HepG2 (cell line): ENCODE measurements around the gene KRABD2.

Experiments used
- ATF1 ChIP-seq: IDR thresholded peaks from 2 replicates; pipeline ENCODE4 v1.6.1; 2016; ENCODE audit warnings: mild to moderate bottlenecking, control low read depth
- CREM ChIP-seq, 2 experiments: sonication (generic) in 1 of 2; formaldehyde crosslinking in 1 of 2; IDR thresholded peaks; 2 replicates each; pipeline versions ENCODE4 v1.4.0 to v1.6.1; 2016 to 2020; ENCODE audit warnings: antibody characterized with exemption in 1 of 2, mild to moderate bottlenecking in 1 of 2, missing genetic modification reagents in 1 of 2
- HOXA5 ChIP-seq: sonication (generic); formaldehyde crosslinking; IDR thresholded peaks from 2 replicates; pipeline ENCODE4 v1.4.0; 2020; ENCODE audit warnings: missing genetic modification reagents
- HOXA9 ChIP-seq: sonication (generic); formaldehyde crosslinking; IDR thresholded peaks from 2 replicates; pipeline ENCODE4 v1.8.1; 2022; ENCODE audit warnings: missing genetic modification reagents, mild to moderate bottlenecking, moderate library complexity, borderline replicate concordance
- KAT7 ChIP-seq: IDR thresholded peaks from 2 replicates; pipeline ENCODE4 v1.6.1; 2018; ENCODE audit warnings: borderline replicate concordance, missing compliant biosample characterization
- KLF6 ChIP-seq: IDR thresholded peaks from 2 replicates; pipeline ENCODE4 v1.8.0; 2016; ENCODE audit warnings: missing biosample characterization, missing genetic modification reagents
- NBN ChIP-seq: fragments of 450-650 bp; conservative IDR thresholded peaks from 2 replicates; pipeline ENCODE4 v1.6.1; 2017
- PHF5A ChIP-seq: IDR thresholded peaks from one replicate; pipeline ENCODE4 v1.6.1; 2018; ENCODE audit warnings: low read depth, missing genetic modification reagents; ENCODE audit not compliant: unreplicated experiment
- RORA ChIP-seq: sonication (generic); formaldehyde crosslinking; IDR thresholded peaks from 2 replicates; pipeline ENCODE4 v1.5.0; 2020; ENCODE audit warnings: mild to moderate bottlenecking, missing genetic modification reagents, moderate library complexity
- SAP130 ChIP-seq: IDR thresholded peaks from 2 replicates; pipeline ENCODE4 v1.6.1; 2016; ENCODE audit warnings: low read depth
- SETDB1 ChIP-seq: sonication (generic); formaldehyde crosslinking; IDR thresholded peaks from 2 replicates; pipeline ENCODE4 v1.5.1; 2020; ENCODE audit warnings: missing genetic modification reagents, mild to moderate bottlenecking, borderline replicate concordance
- SNAI1 ChIP-seq: sonication (generic); formaldehyde crosslinking; IDR thresholded peaks from 2 replicates; pipeline ENCODE4 v1.5.0; 2020; ENCODE audit warnings: mild to moderate bottlenecking, missing genetic modification reagents, borderline replicate concordance
- SPEN ChIP-seq: sonication (generic); formaldehyde crosslinking; IDR thresholded peaks from 2 replicates; pipeline ENCODE4 v1.5.1; 2020; ENCODE audit warnings: low read depth, mild to moderate bottlenecking, missing genetic modification reagents
- TOPORS ChIP-seq: sonication (generic); formaldehyde crosslinking; IDR thresholded peaks from 2 replicates; pipeline ENCODE4 v1.8.0; 2023; ENCODE audit warnings: mild to moderate bottlenecking, missing genetic modification reagents
- TRIM24 ChIP-seq: sonication (generic); formaldehyde crosslinking; IDR thresholded peaks from 2 replicates; pipeline ENCODE4 v1.8.0; 2022; ENCODE audit warnings: mild to moderate bottlenecking, missing genetic modification reagents
- U2AF1 ChIP-seq: fragments of 200-400 bp; formaldehyde crosslinking; optimal IDR thresholded peaks from 2 replicates; pipeline ENCODE3; 2017; ENCODE audit warnings: mild to moderate bottlenecking, low read depth, low read length
- ZBTB42 ChIP-seq: sonication (generic); formaldehyde crosslinking; IDR thresholded peaks from 2 replicates; pipeline ENCODE4 v1.5.0; 2020; ENCODE audit warnings: mild to moderate bottlenecking, missing genetic modification reagents
- ZC3H4 ChIP-seq: sonication (generic); formaldehyde crosslinking; IDR thresholded peaks from 2 replicates; pipeline ENCODE4 v1.4.0; 2020; ENCODE audit warnings: missing genetic modification reagents, borderline replicate concordance
- ZNF225 ChIP-seq: sonication (generic); formaldehyde crosslinking; IDR thresholded peaks from 2 replicates; pipeline ENCODE4 v1.4.0; 2020; ENCODE audit warnings: mild to moderate bottlenecking, missing genetic modification reagents
- ZNF333 ChIP-seq: sonication (generic); formaldehyde crosslinking; IDR thresholded peaks from 2 replicates; pipeline ENCODE4 v1.4.0; 2020; ENCODE audit warnings: mild to moderate bottlenecking, missing genetic modification reagents, borderline replicate concordance
- ZNF343 ChIP-seq: sonication (generic); formaldehyde crosslinking; IDR thresholded peaks from 2 replicates; pipeline ENCODE4 v1.4.0; 2020; ENCODE audit warnings: mild to moderate bottlenecking, missing genetic modification reagents
- ZNF441 ChIP-seq: sonication (generic); formaldehyde crosslinking; IDR thresholded peaks from 2 replicates; pipeline ENCODE4 v1.7.0; 2021; ENCODE audit warnings: missing genetic modification reagents, borderline replicate concordance
- ZNF644 ChIP-seq: IDR thresholded peaks from 2 replicates; pipeline ENCODE4 v1.6.1; 2016; ENCODE audit warnings: low read depth
- ZNF768 ChIP-seq: sonication (generic); formaldehyde crosslinking; IDR thresholded peaks from 2 replicates; pipeline ENCODE4 v1.4.0; 2020; ENCODE audit warnings: missing genetic modification reagents
- TF ChIP-seq, protein P1 (sequence below): sonication (generic); formaldehyde crosslinking; IDR thresholded peaks from 2 replicates; pipeline ENCODE4 v1.9.0; 2022; ENCODE audit warnings: low read depth, missing genetic modification reagents
- TF ChIP-seq, protein P2 (sequence below): sonication (generic); formaldehyde crosslinking; IDR thresholded peaks from 2 replicates; pipeline ENCODE4 v1.5.0; 2020; ENCODE audit warnings: missing genetic modification reagents, mild to moderate bottlenecking, borderline replicate concordance
- TF ChIP-seq, protein P3 (sequence below): sonication (generic); formaldehyde crosslinking; IDR thresholded peaks from 2 replicates; pipeline ENCODE4 v1.5.1; 2020; ENCODE audit warnings: missing genetic modification reagents, mild to moderate bottlenecking, borderline replicate concordance

KRABD2 gene

DNA sequence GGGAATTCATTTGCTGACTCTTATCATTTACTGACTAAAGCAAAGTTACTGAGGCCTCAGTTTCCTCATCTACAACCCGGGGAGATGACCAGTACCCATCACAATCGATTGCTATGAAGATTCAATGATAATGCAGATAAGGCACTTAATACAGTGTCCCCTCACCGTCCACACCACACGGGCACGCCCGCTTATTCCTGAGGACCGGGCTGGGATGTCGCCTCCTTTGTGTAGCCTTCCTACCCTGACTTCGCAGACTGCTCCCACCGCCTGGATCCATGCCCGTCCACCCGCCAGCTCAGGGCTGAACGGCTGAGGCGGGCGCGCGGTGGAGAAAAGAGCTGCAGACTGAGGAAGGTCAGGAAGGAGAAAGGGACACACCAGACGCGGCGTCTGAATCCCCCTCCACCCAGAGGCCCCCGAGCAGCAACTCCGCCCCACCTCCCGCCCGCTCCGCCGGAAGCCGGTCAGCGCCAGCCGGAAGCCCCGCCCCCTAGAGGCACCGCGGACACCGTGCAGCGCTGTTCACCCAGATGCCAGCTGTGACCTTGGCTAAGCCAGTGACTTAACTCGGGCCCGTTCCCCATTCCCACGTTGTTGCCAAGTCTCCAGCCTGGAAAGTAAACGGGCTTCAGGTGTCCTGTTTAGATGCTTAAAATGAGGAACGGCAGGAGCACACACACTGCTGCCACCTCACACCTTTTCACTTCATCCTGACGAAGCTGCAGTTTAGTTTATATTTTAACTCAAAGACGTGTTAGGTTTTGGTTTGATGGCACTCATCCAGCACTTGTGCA is at the start of gene KRABD2 (continued):
- TF ChIP-seq ZNF441 (CRISPR knock-in tag) (no peak), ATF1 (CRISPR knock-in tag) (no peak), ZNF333 (no peak), HOXA9 (CRISPR knock-in tag) (peak; percentile 69; the same call in 1 of the 2 replicates), KLF6 (CRISPR knock-in tag) (peak; percentile 44; the same call in 1 of the 2 replicates), HOXA5 (CRISPR knock-in tag) (peak; percentile 83), SAP130 (peak; percentile 86), ZBTB42 (CRISPR knock-in tag) (no peak), U2AF1 (no peak), NBN (no peak), ZNF644 (CRISPR knock-in tag) (no peak), PHF5A (CRISPR knock-in tag) (peak; percentile 91), ZNF225 (CRISPR knock-in tag) (peak; percentile 64; the same call in 1 of the 2 replicates), ZNF343 (CRISPR knock-in tag) (no peak), SETDB1 (CRISPR knock-in tag) (no peak), SNAI1 (no peak; the same call in 1 of the 2 replicates), KAT7 (CRISPR knock-in tag) (peak; percentile 78), ZNF768 (CRISPR knock-in tag) (peak; percentile 77; the same call in 1 of the 2 replicates), CREM (IDR thresholded peaks at IDR 0.05) (no peak), CREM (CRISPR knock-in tag; IDR thresholded peaks at IDR 0.05) (no peak), ZC3H4 (CRISPR knock-in tag) (0 out of 2 replicates have a peak, but pooled peaks have one; percentile 81), TOPORS (CRISPR knock-in tag) (peak; percentile 49; the same call in 1 of the 2 replicates), RORA (CRISPR knock-in tag) (no peak), SPEN (CRISPR knock-in tag) (peak; percentile 84), TRIM24 (CRISPR knock-in tag) (no peak)
- TF ChIP-seq, protein P1, sequence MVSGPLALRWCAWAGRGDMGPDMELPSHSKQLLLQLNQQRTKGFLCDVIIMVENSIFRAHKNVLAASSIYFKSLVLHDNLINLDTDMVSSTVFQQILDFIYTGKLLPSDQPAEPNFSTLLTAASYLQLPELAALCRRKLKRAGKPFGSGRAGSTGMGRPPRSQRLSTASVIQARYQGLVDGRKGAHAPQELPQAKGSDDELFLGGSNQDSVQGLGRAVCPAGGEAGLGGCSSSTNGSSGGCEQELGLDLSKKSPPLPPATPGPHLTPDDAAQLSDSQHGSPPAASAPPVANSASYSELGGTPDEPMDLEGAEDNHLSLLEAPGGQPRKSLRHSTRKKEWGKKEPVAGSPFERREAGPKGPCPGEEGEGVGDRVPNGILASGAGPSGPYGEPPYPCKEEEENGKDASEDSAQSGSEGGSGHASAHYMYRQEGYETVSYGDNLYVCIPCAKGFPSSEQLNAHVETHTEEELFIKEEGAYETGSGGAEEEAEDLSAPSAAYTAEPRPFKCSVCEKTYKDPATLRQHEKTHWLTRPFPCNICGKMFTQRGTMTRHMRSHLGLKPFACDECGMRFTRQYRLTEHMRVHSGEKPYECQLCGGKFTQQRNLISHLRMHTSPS (CRISPR knock-in tag): peak; percentile 94
- TF ChIP-seq, protein P2, sequence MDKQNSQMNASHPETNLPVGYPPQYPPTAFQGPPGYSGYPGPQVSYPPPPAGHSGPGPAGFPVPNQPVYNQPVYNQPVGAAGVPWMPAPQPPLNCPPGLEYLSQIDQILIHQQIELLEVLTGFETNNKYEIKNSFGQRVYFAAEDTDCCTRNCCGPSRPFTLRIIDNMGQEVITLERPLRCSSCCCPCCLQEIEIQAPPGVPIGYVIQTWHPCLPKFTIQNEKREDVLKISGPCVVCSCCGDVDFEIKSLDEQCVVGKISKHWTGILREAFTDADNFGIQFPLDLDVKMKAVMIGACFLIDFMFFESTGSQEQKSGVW (CRISPR knock-in tag): no peak
- TF ChIP-seq, protein P3, sequence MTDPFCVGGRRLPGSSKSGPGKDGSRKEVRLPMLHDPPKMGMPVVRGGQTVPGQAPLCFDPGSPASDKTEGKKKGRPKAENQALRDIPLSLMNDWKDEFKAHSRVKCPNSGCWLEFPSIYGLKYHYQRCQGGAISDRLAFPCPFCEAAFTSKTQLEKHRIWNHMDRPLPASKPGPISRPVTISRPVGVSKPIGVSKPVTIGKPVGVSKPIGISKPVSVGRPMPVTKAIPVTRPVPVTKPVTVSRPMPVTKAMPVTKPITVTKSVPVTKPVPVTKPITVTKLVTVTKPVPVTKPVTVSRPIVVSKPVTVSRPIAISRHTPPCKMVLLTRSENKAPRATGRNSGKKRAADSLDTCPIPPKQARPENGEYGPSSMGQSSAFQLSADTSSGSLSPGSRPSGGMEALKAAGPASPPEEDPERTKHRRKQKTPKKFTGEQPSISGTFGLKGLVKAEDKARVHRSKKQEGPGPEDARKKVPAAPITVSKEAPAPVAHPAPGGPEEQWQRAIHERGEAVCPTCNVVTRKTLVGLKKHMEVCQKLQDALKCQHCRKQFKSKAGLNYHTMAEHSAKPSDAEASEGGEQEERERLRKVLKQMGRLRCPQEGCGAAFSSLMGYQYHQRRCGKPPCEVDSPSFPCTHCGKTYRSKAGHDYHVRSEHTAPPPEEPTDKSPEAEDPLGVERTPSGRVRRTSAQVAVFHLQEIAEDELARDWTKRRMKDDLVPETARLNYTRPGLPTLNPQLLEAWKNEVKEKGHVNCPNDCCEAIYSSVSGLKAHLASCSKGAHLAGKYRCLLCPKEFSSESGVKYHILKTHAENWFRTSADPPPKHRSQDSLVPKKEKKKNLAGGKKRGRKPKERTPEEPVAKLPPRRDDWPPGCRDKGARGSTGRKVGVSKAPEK: peak; percentile 96; the same call in 1 of the 2 replicates
